Left ventricle myocardium superior (tissue), 1 donor: ENCODE data around the gene CABYR. TPM values are rescaled to one million over a fixed set of nuclear protein-coding genes. Genes with fewer than 3 reads are reported as not detected.
A peak's percentile ranks its signal among the peaks of the same experiment; 100 is the strongest.

Experiments used
- ATAC-seq: fragments of 200-7000 bp; cut with Tn5 transposase; one replicate; pipeline ENCODE4 v1.9.1; 2020; ENCODE audit warnings: mild to moderate bottlenecking, moderate library complexity
- DNase-seq: peaks from one replicate; pipeline ENCODE4 v3.0.0-alpha.2; 2020
- intact Hi-C: fragments of 100-400 bp; cut with micrococcal nuclease; formaldehyde crosslinking; loops from one replicate; pipeline ENCODE4 v1.11.0; 2022
- long read RNA-seq: library from polyadenylated mRNA; unstranded; transcript quantifications from one replicate; pipeline ENCODE4 v2.0.0, GENCODE V29; 2021
- total RNA-seq: library from RNA; stranded (reverse); fragmentation: NEBNext Ultra II Directional; extraction: Animal tissue kit (Norgen Biotek cat#: 25700); gene quantifications from one replicate; pipeline ENCODE4 v1.2.1, GENCODE V29; 2021
- donor health status: DM: no; HTN: yes; CAD: no; lungs with severe emphysema.

The CABYR gene, protein sequence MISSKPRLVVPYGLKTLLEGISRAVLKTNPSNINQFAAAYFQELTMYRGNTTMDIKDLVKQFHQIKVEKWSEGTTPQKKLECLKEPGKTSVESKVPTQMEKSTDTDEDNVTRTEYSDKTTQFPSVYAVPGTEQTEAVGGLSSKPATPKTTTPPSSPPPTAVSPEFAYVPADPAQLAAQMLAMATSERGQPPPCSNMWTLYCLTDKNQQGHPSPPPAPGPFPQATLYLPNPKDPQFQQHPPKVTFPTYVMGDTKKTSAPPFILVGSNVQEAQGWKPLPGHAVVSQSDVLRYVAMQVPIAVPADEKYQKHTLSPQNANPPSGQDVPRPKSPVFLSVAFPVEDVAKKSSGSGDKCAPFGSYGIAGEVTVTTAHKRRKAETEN
- not detected for total RNA-seq
- long read RNA-seq = 0 reads

DNA sequence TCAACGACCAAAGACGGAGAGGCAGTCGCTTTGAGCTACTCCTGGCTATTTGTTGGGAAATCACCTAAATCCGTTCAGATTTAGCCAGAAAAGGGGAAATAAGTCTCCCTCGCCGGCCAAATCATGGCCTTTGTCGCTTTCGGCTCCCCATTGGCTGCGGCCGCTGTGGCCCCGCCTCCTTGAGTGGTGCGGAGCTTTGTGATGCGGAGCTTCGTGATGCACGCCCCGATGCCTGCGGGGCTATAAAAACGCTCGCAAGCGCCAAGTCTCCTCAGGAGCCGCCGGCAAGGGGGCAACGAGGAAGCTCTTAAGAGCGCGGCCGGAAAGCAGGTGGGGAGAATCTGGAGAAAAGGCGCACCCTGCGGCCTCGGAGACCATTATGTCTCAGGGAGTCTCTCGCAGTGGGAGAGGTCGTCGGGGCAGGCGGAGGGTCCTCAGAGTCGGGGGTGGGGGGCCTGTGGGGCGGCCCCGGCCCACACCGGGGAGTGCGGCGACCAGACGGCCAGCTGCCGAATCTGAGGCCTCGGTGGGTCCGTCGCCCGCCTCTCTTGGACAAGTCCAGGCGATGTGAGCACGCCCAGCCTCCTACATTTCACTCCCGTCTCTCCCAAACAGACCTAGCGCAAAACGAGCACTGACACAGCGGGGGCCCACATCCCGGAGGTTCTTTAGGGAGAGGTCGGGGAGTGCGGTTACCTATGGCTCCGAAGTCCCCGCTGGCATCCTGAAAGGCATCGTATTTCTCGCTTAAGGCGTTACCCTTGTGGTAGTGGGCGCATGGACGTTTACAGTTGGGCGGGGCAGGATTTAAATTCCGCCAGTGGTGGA, at the start of gene CABYR:
Gene CABYR (plus strand): TSS at position 274 of the 828 bp plus-strand sequence. CDS start 4,053 bp downstream, outside the sequence.
- intact Hi-C loops = no loop called here
- peak; percentile 76 for DNase-seq
- ATAC-seq = peak; percentile 90

DNA sequence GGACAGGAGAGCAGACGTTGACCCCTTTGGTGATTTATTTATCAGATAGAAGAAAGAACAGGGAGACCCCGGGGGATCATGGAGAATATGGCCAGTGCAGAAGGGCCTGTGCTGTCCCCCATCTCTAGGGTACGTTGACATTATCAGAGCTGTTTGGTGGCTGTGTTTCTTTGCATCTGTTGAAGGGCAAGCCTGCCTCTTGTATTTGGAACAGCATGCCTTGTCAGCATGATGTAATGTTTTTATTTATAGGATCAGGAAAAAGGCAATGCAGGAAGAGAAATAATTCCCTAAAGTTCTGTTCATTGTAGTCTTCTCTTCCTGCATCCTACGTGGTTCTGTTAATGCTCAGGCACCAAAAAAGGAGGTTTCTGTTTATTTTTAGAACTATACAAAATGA, 49.8 kb upstream of the CABYR start:
- intact Hi-C loops = no loop called here
- no peak for DNase-seq
- ATAC-seq = peak; percentile 96

DNA sequence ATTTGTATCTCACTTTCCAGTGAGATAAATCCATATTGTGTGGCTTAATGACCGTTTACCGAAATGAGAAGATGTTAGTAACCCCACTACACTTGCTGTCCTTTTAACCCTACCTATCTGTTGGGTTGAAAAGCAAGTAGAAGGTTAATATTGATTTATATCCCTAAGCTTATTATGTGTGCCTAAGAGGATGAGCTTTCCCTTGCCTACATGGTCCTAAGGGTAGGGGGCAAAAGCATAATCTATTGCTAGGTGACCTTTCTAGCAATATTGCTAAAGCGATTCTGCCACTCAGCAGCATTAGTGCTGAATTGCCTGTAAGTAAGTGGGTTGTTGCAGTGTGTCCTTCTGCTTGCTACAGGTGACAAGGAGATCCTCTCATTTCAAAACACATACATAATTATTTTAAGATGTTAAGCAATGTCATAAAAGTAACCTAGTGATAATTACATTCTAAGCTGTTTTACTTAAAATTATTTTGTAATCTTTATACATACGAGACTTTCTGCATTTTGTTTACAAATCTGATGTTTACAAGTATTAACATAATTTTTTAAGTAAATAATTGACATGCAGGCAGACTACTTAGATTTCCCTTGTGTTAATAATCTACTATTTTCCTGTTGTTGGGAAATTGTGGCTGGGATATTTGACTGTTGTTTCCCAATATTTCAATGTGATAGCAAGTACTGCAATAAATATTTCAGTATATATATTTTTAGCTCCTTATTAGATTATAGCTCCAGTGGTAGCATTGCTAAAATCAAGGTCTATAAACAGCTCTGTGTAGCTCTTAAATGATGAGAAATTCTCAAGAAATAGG, 49.1 kb upstream of the CABYR start:
- DNase-seq (no peak), ATAC-seq (peak; percentile 62)
- intact Hi-C loops = no loop called here

DNA sequence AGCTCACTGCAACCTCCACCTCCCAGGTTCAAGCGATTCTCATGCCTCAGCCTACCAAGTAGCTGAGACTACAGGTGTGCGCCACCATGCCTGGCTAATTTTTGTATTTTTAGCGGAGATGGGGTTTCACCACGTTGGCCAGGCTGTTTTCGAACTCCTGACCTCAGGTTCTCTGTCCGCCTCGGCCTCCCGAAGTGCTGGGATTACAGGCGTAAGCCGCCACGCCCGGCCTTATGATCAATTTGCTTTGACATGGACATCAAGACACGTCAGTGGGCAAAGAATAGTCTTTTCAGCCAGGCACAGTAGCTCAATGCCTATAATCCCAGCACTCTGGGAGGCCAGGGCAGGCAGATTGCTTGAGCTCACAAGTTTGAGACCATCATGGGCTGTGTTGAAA, 48.0 kb upstream of the CABYR start:
- DNase-seq (no peak), ATAC-seq (no peak)
- intact Hi-C loops = no loop called here

DNA sequence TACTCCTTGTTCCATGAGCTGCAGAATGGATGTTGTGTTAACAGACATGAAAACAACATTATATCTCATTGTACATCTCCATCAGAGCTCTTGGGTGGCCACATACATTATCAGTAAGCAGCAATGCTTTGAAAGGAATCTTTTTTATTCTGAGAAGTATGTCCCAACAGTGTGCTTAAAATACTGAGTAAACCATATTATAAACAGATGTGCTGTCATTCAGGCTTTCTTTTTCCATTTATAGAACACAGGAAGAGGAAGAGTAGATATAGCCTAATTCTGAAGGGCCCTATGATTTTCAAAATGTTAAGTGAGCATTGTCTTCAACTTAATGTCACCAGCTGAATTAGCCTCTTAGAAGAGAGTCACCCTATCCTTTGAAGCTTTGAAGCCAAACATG, 44.3 kb upstream of the CABYR start:
- intact Hi-C loops = no loop called here

DNA sequence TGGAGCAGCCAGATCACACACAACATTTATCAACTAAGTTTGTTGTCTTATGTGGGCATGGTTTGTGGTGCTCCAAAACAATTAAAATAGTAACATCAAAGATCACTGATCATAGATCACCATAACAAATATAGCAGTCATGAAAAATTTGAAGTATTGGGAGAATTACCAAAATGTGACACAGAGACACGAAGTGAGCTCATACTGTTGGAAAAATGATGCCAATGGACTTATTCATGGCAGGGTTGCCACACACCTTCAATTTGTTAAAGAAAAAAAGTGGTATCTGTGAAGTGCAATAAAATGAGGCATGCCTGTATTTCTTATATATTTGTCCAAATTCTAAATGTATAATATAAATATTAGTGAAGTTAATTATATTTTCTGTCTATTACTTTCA, 42.9 kb upstream of the CABYR start:
- ATAC-seq (no peak), DNase-seq (no peak)
- intact Hi-C loops = no loop called here

More for the DNA sequence above, 44.3 kb upstream of the CABYR start:
- DNase-seq (no peak), ATAC-seq (no peak)

DNA sequence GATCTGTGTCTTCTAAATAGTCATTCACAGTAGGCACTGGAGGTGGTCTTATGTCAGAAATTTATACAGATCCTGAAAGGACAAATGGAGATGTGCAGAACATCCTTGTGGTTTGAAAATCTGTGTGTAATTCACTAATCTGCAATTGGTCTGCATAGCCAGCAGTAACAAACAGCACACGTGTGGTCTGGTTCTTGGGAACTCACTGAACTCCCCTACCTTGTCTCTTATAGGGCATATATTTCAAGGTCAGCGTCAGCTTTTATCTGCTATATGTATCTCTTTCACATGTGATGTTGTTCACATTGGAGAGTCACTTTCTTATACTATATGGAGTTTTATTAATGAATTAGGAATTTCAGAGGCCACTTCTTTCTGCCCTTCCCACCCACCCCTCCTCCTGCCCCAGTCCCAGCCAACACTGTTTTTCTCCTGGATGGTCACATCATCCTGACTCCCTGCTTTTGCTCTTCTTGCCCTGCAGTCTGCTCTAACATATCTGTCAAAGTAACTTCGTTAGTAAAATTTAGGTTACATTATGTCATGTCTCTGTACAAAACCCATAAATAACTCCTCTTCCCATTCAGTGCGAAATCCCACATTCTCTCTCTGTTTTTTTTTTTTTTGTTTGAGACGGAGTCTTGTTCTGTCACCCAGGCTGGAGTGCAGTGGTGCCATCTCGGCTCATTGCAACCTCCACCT, 35.4 kb upstream of the CABYR start:
- no peak for DNase-seq
- intact Hi-C loops = no loop called here
- ATAC-seq = no peak

DNA sequence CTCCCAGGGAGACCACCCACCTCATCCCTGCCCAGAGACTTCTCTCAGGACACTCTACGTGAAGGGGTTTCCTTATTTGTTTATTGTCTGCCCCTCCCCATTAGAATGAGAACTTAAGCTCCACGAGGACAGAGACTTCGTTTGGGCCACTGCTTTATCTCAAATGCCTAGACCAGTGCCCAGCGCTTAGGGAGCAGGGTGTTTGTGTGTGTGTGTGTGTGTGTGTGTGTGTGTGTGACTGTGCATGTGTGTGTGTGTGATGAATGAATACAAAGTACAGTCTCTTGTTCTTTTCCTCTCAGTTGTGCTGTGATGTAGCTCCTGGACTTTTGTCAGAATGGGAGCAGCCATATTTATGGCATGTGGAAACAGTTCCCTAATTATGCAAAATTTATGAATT, 34.4 kb upstream of the CABYR start:
- DNase-seq (no peak), ATAC-seq (no peak)
- intact Hi-C loops = no loop called here

DNA sequence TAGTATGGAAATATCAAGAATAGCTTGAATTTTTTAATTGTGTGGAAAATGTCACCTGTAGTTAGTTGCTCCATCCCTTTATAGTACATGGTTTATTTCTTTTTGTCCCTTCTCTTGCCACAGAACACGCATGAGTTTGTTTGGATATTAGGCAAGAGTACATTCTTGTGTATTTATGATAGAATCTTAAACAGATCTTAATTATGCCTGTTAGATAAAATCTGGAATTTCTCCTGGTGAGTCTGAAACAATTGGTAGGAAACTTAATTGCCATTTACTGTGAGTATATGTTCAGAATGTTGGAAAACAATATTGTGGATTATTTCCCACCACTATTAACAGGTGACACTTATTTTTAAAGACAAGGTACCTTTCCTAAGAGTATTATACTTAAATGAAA, 30.2 kb upstream of the CABYR start:
- DNase-seq = no peak
- ATAC-seq = no peak
- intact Hi-C loops = no loop called here

DNA sequence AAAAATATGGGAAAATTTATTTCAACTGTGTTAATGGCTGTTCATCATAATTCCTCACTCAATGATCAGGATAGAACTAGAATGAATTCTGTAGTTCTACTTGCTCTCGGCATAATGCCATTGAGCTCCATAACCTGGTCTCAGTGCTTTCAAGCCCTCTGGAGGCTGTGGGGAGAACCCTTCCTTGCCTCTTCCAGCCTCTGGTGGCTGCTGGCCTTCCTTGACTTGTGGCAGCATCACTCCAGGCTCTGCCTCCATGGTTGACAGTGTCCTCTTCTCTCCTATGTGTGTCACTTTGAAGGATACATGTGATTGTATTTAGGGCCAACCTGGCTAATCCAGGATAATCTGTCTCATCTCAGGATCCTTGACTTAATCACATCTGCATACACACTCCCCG, 26.9 kb upstream of the CABYR start:
- ATAC-seq = no peak
- DNase-seq = no peak
- intact Hi-C loops = loop anchor here (10.0 kb wide), 1 partner anchor 97 kb away; the partner anchor contains the start of gene TTC39C

DNA sequence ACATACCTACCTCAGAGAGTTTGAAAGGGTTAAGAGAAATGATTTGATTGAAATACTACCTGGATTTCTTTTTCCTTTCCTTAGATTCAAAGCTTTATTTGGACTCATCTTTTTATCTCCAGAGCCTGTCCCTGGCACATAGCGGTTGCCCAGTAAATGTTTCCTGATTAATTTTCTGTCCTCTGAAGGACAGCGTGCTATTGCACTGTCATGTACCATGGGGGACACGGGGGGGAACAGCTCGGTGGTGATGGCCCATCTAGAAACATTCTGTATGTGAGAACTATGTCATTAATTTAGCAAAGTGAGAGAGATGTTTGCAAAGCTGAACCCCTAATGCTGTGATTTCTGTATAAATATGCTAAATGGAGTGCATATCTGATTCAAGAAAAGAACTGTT, 26.4 kb upstream of the CABYR start:
- intact Hi-C loops = loop anchor here (10.0 kb wide), 1 partner anchor 98 kb away; the partner anchor contains the start of gene TTC39C
- ATAC-seq = no peak

DNA sequence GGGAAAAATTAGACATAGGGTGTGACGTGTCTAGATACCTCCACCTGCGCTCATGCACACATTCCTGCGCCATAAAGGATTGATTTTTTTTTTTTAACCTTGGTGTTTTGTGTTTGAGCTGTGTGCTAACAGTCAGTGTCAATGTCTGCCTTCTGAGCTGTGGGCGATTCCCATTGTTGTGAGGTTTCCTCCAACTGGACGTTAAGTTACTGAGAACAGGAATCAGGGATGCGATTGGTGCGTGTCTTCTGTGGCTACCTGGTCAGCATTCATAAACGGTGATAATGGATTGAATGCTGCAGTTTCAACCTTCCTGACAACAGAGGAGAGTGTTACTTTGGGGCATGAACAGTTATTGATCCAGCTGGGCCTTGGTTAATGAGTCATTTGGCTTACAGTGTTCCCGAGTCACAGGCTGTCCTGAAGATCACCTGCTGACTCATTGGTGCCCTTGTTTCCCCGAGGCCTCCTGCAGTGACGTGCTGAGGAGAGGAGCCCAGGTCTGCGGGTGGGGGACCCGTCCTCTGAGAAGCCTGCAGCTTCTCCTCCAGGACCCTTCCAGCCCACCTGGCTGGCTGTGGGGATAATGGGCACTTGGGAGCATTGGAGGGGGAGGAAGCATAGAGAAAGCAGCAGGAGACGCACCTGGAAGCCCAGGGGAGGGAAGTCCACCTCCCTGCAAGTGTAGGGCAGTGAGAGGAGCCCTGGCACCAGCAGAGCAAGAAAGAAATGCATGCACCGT, 25.8 kb upstream of the CABYR start:
- ATAC-seq = no peak
- intact Hi-C loops = loop anchor here (10.0 kb wide), 1 partner anchor 98 kb away; the partner anchor contains the start of gene TTC39C
- DNase-seq = no peak

More for the DNA sequence above, 26.4 kb upstream of the CABYR start:
- no peak for DNase-seq

DNA sequence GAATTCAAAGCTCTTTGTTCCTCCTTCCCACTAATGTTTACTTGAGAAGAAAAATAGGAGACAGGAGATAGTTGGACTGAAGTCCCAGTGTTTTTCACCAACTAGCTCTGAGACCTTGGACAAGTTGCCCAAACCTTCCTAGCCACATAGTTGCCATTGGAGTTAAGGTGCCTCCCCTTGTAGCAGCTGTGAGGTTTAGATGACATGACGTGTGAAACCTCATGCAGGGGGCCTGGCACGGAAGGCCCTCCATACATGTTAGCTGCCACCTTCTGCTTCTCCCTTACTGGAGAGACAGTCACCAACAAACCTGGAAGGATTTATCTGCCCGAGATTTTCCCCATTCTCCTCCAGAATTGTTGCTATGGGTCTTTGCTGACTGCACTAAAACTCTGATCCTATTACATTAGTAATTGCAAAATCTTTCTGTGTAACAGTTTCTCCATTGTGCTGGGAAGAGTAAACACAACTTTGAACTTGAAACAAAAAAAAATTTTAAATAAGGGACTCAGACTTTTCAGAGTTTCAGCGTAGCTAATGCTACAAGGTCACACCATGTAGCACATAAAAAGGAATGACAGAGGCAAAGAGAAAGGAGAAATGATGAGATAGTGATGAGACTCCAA, 23.8 kb upstream of the CABYR start:
- ATAC-seq (no peak), DNase-seq (no peak)
- intact Hi-C loops = loop anchor here (10.0 kb wide), 1 partner anchor 100 kb away; the partner anchor contains the start of gene TTC39C

DNA sequence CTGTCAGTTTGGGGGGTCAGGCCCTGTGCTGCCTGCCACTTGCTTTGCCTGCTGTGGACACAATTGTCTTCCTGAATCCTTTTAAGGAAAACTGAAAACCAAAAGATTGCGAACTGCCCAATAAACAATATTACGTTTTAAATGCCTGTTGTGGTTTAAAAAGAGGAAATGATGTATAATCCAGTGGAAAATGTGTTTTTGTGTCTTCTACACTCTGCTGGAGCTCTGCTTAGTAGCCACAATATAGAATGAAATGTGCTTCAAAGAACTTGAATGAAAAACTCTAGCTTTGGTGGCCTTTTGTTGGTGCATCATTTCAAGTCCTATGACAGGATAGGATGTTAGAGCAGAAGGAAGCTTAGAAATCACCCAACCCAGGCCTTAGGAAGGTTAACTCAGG, 23.2 kb upstream of the CABYR start:
- no peak for ATAC-seq
- intact Hi-C loops = loop anchor here (10.0 kb wide), 1 partner anchor 101 kb away; the partner anchor contains the start of gene TTC39C
- no peak for DNase-seq

DNA sequence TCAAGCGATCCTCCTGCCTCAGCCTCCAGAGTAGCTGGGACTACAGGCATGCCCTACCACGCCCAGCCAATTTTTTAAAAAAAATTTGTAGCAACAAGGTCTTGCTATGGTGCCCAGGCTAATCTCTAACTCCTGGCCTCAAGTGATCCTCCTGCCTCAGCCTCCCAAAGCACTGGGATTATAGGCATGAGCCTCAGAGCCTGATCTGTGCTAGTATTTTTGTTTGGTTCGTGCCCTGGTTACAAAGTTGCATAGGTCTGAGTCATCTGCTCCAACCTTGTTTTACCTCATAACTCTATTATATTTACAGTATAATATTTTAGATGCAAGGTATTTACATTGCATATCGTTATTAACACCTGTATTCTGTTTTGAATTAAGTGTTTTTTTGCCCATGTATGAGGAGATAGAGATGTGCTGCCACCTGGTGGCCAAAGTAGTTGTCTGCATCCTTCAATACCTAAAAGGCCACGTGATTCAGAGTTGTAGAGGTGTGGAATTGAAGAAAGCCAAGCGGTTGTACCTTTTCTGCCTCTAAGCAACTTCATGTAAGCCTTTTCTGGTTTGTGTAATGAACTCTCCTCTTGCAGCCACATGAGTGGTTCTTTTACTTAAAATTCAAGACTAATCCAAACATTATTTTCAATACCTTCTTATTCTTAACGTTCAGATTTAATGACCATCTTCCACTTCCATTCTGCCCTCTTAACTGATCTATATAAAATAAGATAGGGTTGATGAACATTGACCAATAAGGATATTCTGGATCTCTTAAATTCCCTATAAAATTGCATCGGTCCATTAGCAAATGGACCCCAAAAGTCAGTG, 19.9 kb upstream of the CABYR start:
- peak; percentile 68 for ATAC-seq
- intact Hi-C loops = loop anchor here (10.0 kb wide), 1 partner anchor 104 kb away; the partner anchor contains the start of gene TTC39C
- DNase-seq = peak; percentile 74

DNA sequence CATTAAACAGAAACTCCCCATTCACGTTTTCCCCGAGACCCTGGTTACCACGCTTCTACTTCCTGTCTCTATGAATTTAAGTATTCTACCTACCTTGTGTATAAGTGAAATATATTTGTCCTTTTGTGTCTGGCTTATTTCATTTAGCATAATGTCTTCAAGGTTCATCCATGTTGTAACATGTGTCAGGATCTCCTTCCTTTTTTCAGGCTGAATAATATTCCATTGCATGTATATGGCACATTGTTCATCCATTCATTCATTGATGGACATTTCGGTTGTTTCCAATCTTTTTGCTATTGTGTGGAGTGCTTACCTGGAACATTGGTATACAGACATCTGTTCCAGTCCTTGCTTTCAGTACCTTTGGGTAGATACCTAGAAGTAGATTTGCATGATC, 18.2 kb upstream of the CABYR start:
- intact Hi-C loops = no loop called here

DNA sequence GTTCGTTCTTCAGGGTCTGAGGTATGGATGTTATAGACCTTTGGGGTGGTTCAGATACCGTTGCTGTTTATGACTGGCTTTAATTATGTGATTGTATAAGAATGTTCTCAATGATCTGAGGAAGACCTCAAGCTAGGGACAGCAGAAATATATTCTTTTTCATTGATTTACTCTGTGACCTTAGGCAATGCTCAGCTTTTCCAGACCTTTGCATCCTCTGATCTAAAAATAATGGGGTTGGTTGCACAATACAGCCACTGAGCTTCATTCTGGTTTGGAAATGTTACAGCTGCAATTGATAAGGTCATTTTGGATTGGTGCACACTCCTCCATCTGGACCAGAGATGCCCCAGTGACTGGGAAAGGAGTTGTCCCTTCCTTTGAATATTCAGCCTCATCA, 17.2 kb upstream of the CABYR start:
- no peak for ATAC-seq
- no peak for DNase-seq
- intact Hi-C loops = no loop called here

More for the DNA sequence above, 18.2 kb upstream of the CABYR start:
- ATAC-seq (no peak), DNase-seq (no peak)
